IPS DF 4.7 (cell line): ENCODE data around the gene HNF1A.

ENCODE experiments used
- DNase-seq: peaks from one replicate; pipeline ENCODE4 v3.0.0-alpha.2; 2013; ENCODE audit warnings: low spot score; ENCODE audit errors: extremely low read depth

HNF1A gene

DNA sequence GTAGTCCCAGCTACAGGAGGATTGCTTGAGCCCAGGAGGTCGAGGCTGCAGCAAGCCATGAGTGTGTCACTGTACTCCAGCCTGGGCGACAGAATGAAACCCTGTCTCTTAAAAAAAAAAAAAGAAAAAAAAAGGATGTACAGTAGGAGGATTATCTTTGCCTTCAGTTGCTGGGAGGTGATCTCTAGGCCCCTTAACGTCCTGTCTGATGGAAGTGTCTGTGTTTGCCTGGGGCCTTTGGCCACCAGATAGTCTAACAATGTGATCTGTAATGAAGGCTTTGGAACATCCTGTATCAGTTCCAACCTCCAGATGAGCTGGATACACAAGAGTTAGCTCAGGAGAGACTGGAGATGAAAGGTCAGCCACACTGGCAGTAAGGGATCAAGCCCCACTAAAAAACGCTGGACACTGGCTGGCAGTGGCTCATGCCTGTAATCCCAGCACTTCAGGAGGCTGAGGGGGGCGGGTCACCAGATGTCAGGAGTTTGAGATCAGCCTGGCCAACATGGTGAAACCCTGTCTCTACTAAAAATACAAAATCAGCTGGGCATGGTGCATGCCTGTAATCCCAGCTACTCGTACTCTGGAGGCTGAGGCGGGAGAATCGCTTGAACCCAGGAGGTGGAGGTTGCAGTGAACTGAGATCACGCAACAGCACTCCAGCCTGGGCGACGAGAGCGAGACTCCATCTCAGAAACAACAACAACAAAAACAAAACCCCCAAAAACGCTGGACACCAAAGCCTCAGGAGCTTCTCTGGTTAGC, 19.0 kb upstream of the HNF1A start:
- DNase-seq, result no peak

DNA sequence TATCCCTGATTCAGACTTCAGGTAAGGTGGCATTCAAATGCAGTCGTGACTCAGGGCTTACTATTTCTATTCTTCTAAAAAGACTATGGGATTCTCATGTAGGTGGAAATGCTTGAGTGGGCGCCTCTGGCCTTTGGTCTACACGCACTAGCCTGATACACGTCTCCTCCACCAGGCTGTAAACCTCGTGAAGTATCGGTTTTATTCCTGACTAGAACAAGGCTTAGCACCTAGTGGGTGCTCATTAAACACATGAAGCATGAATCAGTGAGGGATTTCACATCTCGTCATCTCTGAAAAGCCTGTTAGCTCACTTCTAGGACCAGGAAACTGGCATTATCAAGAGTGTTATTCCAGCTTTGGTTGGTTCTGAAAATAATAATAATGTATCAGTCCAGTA, 17.7 kb upstream of the HNF1A start:
- DNase-seq, result no peak

DNA sequence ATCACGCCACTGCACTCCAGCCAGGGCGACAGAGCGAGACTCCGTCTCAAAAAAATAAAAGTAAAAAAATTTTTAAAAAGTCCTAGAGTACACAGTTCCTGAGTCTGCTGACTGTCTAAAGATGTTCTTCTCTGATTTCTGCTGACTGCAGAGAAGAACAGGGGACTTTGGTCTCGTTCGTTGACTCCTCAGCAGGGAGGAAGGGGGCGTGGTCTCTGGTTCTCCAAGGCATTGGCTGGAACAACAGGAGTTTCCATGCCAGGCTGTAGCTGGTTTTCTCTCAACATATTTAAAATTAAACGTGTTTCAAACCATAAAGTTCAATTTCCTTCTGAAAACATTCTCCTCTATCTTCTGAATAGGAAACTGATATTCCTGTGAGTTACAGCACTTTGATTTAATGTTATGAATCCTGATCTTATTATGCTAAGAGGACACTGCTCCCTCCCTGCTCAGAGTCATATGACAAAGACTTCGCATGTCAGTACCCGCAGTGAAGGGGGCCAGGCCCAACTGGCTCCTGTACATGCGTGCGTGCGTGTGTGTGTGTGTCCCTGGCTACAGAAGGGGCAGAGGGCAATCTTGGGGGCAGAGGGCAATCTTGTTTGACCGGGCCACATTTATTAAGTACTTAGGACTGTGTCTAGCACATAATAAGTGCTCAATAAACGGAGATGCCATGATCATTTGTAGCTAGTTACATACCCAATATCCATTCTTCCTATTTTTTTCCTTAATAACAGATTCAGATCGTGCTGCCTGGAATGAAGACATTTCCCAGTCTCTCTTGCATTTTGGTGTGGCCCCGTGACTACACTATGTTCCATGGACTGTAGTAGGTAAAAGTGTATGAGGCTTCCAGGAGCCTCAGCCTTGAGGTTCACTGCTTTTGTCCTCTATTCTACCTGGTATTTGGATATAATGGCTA, 16.5 kb upstream of the HNF1A start:
- no peak for DNase-seq

DNA sequence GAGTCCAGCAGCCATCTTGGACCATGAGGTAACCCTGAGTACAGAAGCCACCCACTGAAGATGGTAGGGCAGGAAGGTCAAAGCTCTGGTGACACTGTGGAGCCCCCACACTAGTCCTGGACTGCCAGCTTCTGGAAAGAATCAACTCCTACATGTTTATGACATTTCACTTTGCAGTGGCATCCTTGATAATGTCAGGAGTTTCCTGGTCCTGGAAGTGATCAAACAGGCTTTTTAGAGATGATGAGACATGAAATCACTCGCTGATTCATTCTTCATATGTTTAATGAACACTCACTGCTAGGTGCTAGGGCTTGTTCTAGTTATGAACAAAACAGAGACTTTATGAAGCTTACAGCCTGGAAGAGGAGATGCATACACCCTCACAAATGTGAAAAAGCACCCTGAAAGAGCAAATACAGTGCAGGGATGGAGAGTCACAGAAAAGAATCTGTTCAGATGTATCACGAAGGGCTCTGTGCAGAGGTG, 15.8 kb upstream of the HNF1A start:
- no peak for DNase-seq

DNA sequence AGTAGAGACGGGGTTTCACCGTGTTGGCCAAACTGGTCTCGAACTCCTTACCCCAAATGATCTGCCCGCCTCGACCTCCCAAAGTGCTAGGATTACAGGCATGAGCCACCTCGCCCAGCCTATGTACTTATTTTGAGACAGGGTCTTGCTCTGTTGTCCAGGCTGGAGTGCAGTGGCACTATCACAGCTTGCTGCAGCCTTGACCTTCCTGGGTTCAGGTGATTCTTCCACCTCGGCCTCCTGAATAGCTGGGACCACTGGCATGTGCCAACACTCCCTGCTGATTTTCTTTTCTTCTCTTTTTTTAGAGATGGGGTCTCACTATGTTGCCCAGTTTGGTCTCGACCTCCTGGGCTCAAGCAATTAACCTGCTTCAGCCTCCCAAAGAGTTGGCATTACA, 14.0 kb upstream of the HNF1A start:
- no peak for DNase-seq

DNA sequence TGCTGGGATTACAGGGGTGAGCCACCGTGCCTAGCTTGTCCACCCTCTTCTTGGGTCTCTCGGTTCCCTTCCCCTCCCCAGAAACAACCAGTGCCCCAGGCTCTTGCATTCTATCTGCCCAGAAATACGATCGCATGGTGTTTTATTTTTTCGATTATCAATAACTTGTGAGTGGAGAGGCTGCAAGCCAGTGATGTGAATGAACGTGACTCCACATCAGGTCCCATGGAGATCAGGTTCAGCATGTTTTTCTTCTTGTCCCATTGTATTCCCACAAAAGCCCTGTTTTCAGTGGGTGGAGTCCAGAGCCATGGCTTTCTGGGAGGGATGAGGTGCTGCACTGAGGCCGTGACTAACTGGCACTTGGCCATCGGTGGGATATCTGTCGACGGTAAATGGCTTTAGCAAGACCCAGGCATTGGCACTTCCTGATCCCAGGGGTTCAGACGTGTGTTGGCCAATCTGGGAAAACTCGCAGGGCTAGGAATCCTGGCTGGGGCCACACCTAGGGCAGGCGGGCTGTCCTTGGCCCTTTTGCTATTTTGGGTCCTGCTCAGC, 12.7 kb upstream of the HNF1A start:
- no peak for DNase-seq

DNA sequence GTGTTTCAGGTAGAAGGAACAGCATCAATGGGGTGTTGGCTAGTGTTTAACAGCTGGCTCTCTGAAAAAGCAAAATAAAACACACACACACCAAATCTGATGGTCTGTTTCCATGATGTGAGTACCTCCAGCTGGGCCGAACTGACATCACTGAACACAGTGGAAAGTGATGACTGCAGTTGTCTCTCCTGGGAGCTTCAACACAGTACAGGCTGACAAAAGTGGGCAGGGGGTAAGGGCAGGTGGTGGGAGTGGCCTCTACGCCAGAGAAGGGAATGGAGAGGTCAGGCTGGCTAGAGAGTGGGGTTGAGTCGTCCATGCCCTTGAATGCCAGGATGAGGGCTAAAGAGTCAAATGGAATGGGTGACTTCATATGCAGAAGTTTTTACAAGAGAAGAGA, 8.0 kb upstream of the HNF1A start:
- DNase-seq, result no peak

DNA sequence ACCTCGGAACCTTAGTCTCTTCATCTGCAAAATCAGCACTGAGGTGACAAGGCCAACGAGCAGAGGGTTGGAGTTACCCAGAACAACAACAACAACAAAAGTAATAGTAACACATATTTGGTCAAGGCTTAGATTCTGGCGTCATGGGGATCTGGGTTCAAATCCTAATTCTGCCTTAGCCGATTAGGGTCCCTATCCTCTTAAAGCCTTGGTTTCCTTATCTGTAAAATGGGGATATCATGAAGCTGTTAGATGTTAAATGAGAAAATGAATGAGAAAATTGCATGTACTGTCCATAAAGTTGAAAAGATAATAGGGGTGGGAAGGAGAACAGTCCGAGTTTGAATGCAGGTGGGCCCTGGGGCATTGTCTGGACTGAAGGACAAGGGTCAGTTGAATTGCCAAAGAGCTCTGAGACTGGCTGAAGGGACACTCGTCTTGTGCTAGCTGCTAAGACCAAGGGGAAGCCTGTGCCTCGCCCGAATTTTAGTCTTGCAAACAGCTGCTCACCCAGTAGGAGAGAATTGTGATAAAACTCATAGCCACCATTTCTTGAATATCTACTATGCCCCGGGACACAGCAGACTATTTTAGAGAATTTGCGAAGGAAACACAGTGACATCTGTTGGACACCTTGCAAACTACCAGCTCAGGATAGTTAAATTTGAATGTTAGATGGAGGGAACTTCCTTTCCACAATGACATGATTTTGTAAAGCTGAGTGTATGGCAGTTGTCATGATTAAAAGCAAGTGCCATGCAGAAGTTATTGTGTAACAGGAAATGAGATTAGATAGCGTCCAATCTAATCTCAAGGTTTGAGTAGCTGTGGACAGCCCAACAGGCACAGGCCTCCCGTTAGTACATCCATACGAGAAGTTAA, 6.8 kb upstream of the HNF1A start:
- DNase-seq, result peak; percentile 38

DNA sequence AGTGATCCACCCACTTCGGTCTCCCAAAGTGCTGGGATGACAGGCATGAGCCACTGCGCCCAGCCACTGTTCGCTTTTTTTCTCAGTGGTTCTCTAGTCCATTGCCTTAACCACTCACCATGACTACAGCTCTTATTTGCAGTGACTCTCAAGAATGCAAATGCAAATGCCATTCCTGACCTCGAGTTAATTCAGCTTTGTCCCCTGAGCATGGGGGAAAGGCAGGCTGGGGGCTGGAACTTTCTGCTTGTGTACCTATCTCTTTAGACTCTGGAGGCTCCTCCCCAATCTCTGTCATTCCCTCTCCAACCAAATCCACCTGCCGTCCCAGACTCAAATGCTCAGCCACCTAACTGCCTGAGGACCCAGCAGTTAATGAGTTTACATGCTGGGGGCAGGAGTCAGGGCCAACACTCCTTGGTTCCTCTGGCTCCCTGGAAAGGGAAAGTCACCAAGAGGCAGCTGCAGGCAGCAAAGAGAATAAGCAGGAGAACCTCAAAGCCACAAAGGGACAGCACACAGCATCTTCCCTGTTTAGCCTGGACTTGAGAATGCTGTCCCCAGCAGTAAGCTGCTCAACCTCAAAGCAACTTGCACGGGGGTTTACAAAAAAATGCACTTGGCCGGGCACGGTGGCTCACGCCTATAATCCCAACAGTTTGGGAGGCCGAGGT, 5.3 kb upstream of the HNF1A start:
- peak; percentile 87 for DNase-seq

DNA sequence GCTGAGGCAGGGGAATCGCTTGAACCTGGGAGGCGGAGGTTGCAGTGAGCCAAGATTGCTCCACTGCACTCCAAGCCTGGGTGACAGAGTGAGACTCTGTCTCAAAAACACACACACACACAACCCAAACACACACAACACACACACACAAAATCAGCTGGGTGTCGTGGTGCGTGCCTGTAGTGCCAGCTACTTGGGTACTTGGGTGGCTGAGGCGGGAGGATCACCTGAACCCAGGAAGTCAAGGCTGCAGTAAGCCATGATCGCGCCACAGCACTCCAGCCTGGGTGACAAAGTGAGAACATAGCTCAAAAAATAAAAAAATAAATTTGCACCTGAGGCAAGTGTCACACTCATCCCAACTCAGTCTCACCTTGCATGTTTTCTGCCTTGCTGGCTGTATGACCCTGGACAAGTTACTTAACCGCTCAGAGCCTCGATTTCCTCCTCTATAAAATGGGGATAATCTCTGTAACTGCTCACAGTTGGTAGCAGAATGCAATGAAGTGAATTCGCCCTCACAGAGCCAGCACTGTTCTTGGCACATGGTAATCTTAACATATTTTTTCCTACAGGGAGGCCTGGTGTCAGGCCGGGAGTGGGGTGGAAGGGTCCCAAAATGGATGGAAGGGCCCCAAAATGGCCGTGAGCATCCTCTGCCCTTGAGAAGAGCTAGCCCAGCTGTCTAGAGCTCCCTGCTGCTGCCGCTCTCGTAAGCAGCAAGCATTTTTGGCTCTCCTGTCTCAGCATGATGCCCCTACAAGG, 630 bp upstream of the HNF1A start:
- no peak for DNase-seq

DNA sequence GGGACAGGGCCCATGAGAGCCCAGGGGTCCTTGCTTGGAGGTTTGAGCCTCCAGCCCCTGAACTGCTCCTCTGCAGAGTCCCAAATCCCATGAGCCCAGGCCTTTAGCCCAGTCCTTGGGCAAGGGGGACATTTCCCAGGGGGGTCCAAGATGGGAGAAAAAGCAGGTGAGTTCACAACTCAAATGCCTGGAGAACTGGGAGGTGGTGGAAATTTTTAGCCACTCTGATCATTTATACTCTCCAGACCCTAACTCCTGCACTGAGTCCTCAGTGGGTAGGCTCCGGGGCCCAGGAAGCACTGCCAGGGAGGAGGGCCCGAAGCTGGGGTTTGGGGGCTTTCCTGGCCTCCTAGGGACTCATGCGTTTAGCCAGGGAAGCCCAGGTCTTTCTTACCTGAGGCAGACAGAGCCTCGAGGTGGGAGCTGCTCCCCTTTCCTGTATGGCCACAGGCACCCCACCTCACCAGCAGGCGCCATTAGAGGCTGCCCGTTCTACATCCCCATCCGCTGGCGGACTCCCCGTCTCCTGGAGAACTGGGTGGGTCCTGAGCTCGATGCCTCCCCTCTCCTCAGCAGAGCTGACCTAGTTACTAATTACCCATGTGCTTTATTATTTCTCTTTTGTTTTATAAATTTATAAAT, 998 bp downstream of the HNF1A start:
- no peak for DNase-seq

DNA sequence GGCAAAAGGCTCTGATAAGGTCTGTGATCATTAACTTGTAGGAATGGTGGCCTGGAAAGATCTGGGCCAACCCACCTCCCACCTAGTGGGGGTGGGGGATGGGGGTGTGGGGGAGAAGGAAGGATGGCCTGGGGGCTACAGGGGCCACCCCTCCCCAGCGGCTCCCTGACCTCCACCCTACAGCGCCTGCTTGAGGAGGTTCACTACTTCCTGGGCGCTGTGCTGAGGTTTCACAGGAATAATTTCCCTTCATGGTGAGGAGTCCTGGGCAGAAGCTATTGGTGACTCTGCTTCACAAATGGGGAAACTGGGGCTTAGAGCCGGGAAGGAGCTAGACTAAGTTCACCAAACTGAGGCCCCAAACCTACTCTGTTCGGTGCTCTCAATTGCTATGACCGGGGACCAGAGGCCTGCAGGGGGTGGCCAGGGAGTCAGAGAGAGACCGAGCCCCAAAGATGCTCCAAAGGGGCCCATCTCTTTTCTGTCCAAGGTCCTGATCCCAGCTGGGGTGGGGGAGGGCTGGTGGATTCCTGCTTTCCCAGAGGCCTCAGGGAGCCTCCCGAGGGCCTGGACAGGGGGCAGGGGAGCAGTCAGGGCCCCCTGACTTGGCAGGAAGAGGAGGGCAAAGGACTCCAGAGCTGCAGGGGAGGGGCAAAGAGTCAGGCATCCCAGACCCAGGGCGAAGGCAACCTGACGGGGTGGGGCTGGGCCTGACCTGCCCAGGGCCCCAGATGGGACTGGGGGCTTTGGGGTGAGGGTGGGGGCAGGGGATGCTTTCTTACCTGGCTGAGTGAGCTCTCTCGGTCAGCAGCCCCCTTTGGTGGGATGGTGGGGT, 1.7 kb downstream of the HNF1A start:
- no peak for DNase-seq

DNA sequence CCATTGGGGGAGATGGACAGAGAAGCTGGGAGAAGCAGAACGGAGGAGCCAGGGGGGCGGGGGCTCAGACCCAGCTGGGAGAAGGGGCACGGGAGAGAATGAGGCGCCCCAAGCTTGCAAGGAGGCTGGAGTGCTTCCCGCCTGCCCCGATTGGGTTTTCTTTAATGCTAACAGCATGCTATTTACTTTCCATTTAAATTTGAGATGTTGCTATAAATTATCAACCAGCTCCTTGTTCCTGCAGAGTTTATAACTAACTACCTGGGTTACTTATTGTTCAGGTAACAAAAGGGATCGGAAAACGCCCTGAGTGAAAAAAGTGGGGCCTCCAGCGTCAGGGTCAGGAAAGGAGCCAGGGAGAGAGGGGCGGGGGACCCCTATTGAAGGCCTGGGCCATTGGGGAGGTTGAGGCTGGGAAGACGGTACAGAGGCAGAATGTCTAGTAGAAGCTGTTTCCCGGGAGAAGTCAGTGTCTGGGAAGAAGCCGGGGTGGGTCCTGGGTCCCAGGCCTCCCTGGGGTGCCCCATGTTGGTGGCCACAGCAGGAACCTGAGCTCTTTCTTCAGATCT, 2.5 kb downstream of the HNF1A start:
- DNase-seq, result no peak

DNA sequence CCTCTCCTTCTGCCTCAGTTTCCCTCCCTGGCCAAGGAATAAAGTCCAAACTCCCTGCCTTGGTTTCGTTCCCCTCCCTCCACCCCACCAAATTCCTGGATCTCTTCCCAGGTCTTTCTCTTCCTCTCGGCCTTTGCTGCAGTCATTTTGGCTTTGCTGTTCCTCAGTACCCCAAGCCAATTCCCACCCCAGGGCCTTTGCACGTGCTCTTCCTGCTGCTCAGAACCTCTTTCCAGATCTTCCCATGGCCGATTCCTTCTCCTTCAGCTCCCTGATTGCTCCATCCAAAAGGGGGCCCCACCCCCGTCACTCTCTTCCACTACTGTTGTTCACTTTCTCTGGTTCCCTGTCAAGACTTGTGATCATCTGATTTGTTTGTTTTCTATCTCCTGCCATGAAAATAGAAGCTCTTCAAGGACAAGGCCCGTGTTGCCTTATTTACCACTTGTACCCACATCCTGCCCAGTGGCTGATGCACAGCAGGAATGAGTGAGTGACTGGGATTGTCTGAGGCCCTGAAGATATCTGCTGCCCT, 3.1 kb downstream of the HNF1A start:
- no peak for DNase-seq

DNA sequence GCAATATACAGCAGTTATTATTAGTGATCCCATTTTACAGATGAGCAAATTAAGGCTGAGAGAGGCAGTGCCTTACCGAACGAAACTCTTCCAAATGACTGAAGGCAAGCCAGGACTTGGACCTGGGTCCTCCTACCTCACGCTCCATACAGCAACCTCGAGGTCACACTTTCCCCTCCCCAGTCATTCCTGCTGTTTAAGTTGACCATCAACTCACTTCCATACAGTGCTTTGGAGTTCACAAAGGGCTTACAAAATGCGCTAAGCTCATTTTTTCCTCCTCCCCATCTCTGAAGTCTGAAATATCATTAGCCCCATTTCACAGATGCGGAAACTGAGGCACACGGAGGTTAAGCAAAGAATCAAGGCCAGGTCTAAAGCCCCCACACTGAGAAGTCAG, 4.3 kb downstream of the HNF1A start:
- no peak for DNase-seq

DNA sequence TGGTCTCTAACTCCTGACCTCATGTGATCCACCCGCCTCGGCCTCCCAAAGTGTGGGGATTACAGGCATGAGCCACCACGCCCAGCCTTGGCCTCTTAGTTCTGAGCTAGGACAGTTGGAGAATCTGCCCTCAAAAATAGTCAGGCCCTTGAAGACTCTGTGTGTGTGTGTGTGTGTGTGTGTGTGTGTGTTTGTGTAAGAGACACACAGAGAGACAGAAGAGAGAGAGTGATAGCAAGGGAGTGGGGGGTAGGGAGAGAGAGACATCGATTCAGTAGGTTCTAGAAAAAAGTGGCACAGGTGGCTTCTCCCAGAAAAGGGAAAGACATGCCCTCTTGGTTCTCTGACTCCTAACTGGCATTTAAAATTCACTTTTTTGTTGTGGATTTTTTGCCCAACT, 5.4 kb downstream of the HNF1A start:
- no peak for DNase-seq

DNA sequence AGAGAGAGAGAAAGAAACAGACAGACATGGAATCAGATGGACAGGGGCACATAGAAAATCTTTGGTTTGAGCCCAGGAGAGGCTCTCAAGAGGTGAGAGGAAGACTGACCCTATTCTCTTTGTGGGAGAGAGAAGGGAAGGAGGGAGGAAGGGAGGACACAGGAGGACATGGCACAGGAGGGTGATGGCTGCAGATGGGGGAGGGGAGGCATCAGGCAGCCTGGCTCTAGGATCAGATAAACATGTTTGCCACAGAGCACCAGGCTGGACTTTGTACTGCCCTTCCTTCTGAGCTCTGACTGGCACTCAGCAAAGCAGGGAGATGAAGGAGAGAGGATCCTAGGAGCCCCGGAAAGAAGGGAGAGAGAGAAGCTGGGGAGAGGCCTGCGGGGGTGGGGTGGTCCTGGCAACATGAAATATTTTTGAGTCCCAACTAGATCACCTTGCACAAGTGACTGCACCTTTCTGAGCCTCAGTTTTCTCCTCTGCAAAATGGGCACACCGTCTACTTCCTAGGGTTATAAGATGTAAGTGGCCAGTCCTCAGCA, 6.1 kb downstream of the HNF1A start:
- DNase-seq, result no peak

DNA sequence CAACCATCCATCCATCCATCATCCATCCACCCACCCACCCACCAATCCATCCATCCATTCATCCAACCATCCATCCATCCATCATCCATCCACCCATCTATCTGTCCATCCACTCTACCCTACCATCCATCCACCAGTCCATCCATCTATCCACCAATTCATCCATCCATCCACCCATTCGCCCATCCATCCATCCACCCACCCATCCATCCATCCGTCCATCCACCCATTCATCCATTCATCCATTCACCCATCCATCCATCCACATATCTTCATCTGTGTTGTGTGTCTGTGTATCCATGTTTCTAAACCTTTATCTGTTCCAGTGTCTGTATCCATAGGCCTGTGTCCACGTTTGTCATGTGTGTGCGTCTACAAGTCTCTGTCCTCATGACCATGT, 9.9 kb downstream of the HNF1A start:
- no peak for DNase-seq
